Lower leg skin (tissue), 4 donors: ENCODE results near the gene PAAF1. TPM values are rescaled to one million over a fixed set of nuclear protein-coding genes. Genes with fewer than 3 reads are reported as not detected.

ENCODE experiments used
- DNase-seq, 2 donors: peaks; one replicate each; pipeline ENCODE4 v3.0.0-alpha.2; 2019; ENCODE audit warnings: low spot score in 2 of 2
- H3K4me3 ChIP-seq: fragments of 200-600 bp; sonication (generic); 2 replicates; pipeline ENCODE4 v1.5.1; 2017; ENCODE audit warnings: mild to moderate bottlenecking, low read depth; ENCODE audit not compliant: poor library complexity, severe bottlenecking
- POLR2A ChIP-seq, 2 donors: fragments of 450-650 bp; IDR thresholded peaks; one replicate each; pipeline ENCODE4 v1.6.1; 2016 to 2017; ENCODE audit warnings: antibody characterized with exemption in 2 of 2, mild to moderate bottlenecking in 1 of 2, moderate library complexity in 1 of 2
- WGBS, 2 donors: methylation state at CpG; one replicate each; pipeline ENCODE4 v1.1.5; 2018; 5-methylcytosine and 5-hydroxymethylcytosine counted together
- intact Hi-C: fragments of 100-400 bp; cut with DNase I; formaldehyde crosslinking; loops from one replicate; pipeline ENCODE4 v1.15.0; 2023; ENCODE audit warnings: low total_unique reads
- total RNA-seq, 4 donors: library from RNA; depleted of rRNA; stranded (reverse); fragments of >200 nt; gene quantifications; one replicate each; pipeline ENCODE4 v1.1.0, GENCODE V29; 2016
- TF ChIP-seq, protein P1 (sequence below), 3 donors: fragments of 450-650 bp; IDR thresholded peaks; one replicate each; pipeline ENCODE4 v1.5.1; 2016; ENCODE audit warnings: antibody characterized with exemption in 3 of 3, mild to moderate bottlenecking in 3 of 3, moderate library complexity in 2 of 3

The PAAF1 gene
- total RNA-seq, 4 donors from 2014 or later = 9.8 to 21.2 (median 13.5) TPM

GRCh38 chr11:73957654-73958361 is 81.0 kb downstream of the PAAF1 start:
- no peak for DNase-seq
- TF ChIP-seq, protein P1, sequence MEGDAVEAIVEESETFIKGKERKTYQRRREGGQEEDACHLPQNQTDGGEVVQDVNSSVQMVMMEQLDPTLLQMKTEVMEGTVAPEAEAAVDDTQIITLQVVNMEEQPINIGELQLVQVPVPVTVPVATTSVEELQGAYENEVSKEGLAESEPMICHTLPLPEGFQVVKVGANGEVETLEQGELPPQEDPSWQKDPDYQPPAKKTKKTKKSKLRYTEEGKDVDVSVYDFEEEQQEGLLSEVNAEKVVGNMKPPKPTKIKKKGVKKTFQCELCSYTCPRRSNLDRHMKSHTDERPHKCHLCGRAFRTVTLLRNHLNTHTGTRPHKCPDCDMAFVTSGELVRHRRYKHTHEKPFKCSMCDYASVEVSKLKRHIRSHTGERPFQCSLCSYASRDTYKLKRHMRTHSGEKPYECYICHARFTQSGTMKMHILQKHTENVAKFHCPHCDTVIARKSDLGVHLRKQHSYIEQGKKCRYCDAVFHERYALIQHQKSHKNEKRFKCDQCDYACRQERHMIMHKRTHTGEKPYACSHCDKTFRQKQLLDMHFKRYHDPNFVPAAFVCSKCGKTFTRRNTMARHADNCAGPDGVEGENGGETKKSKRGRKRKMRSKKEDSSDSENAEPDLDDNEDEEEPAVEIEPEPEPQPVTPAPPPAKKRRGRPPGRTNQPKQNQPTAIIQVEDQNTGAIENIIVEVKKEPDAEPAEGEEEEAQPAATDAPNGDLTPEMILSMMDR (IDR thresholded peaks at IDR 0.05) = no peak
- no peak for TF ChIP-seq POLR2A (IDR thresholded peaks at IDR 0.05)
- 75 to 76% methylated on average over 22 to 25 of the region's 25 CpGs for WGBS, 2 donors
- H3K4me3 ChIP-seq = no peak overlapping the region
- intact Hi-C loops = no loop called here

GRCh38 chr11:73958521-73959141 is 81.8 kb downstream of the PAAF1 start:
- no peak for DNase-seq
- 79 to 81% methylated on average over 18 of the region's 18 CpGs for WGBS, 2 donors
- TF ChIP-seq, protein P1 (IDR thresholded peaks at IDR 0.05) = no peak
- no peak for TF ChIP-seq POLR2A (IDR thresholded peaks at IDR 0.05)

GRCh38 chr11:73961321-73961720 is 84.5 kb downstream of the PAAF1 start:
- TF ChIP-seq, protein P1 (IDR thresholded peaks at IDR 0.05) = no peak
- no peak for TF ChIP-seq POLR2A (IDR thresholded peaks at IDR 0.05)
- intact Hi-C loops = no loop called here
- 73 to 78% methylated on average over 4 of the region's 4 CpGs for WGBS, 2 donors
- no peak overlapping the region for H3K4me3 ChIP-seq
- DNase-seq = no peak

More at GRCh38 chr11:73958521-73959141, 81.8 kb downstream of the PAAF1 start:
- intact Hi-C loops = no loop called here
- no peak overlapping the region for H3K4me3 ChIP-seq

DNA sequence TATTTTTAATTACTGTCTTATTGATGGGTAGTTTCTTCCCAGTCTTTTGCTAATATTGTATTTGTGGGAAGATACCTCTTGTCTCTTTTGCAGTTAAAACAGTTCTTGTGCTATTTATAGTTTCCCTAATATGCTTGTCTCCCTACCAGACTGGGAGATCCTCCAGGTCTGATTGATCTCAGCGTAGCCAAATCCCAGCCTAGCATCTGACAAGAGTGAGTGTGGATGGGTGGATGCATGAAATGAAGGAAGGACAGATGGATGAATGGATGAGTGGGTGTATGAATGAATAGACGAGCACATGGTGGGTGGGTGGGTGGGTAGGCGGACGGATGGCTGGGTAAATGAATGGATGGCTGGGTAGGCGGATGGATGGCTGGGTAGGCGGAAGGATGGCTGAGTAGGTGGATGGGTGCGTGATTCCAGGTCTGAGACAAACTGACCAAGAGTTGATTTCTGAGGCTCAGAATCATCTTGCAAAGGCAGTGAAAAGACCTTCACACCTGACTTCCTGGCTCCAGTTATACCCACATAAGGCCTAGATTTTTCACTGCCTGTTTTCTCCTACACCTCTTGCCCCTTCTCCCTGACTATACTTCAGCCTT is 85.4 kb downstream of the PAAF1 start:
- H3K4me3 ChIP-seq = no peak overlapping the region
- intact Hi-C loops = no loop called here
- no peak for TF ChIP-seq POLR2A (IDR thresholded peaks at IDR 0.05)
- TF ChIP-seq, protein P1 (IDR thresholded peaks at IDR 0.05) = no peak
- DNase-seq = no peak
- WGBS, 2 donors = 68 to 71% methylated on average over 7 of the region's 7 CpGs

DNA sequence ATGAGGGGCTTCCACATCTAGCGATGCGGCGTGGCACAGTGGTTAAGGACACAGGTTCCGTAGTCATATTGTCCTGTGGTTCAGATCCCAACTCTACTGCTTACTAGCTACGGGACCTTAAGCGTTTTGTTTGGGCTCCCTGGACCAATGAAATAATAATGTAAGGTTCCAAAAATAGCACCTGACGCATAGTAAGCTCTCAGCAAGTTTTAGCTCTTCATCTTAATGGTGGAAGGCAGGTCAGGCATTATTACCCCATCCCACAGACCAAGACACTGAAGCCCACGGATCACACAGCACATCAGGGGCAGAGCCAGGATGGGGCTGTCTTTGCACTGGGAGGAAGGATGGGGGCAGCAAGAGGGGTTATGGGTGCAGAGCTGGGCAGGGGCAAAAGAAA is 87.1 kb downstream of the PAAF1 start:
- TF ChIP-seq POLR2A (IDR thresholded peaks at IDR 0.05) = no peak
- TF ChIP-seq, protein P1 (IDR thresholded peaks at IDR 0.05) = no peak
- intact Hi-C loops = no loop called here
- no peak for DNase-seq
- WGBS, 2 donors = 65 to 69% methylated on average over 8 of the region's 8 CpGs
- no peak overlapping the region for H3K4me3 ChIP-seq
